Neural progenitor cell (in vitro differentiated cells): ENCODE data around the gene TAS1R1.

Experiments
- CTCF ChIP-seq: fragments of 200-600 bp; sonication (generic); IDR thresholded peaks from 2 replicates; pipeline ENCODE4 v1.5.1; 2017; ENCODE audit warnings: antibody characterized with exemption, mild to moderate bottlenecking
- EZH2 ChIP-seq: fragments of 200-600 bp; sonication (generic); IDR thresholded peaks from 2 replicates; pipeline ENCODE4 v1.6.1; 2017; ENCODE audit warnings: antibody characterized with exemption, mild to moderate bottlenecking, moderate library complexity
- EZH2phosphoT487 ChIP-seq: fragments of 200-600 bp; sonication (generic); IDR thresholded peaks from 2 replicates; pipeline ENCODE4 v1.6.1; 2017; ENCODE audit warnings: antibody characterized with exemption

GRCh38 chr1:6580119-6580592, 25.0 kb downstream of the TAS1R1 start:
- TF ChIP-seq EZH2 = no peak
- no peak for TF ChIP-seq CTCF
- TF ChIP-seq EZH2phosphoT487 = no peak
